GM13976 (cell line): ENCODE data around the gene SGK1.

Experiments used
- DNase-seq: peaks from one replicate; pipeline ENCODE4 v3.0.0; 2012; ENCODE audit warnings: low spot score
- CTCF ChIP-seq: IDR thresholded peaks from 2 replicates; pipeline ENCODE4 v1.5.1; 2012; ENCODE audit warnings: borderline replicate concordance, mild to moderate bottlenecking; ENCODE audit not compliant: insufficient read depth; ENCODE audit errors: extremely low read depth, missing control alignments, control extremely low read depth
- in situ Hi-C: fragments of 300-500 bp; cut with MboI; formaldehyde crosslinking; loops from one replicate; pipeline ENCODE4 v1.12.0; 2022; ENCODE audit warnings: low sequenced_read_pairs, mixed read lengths, inconsistent platforms; ENCODE audit not compliant: unreplicated experiment

The SGK1 gene

GRCh38 chr6:134352786-134353480 is 35.0 kb upstream of the SGK1 start:
- DNase-seq = no peak
- in situ Hi-C loops = no loop called here

GRCh38 chr6:134351615-134352474 is 33.9 kb upstream of the SGK1 start:
- no peak for TF ChIP-seq CTCF
- no peak for DNase-seq

More at GRCh38 chr6:134352786-134353480, 35.0 kb upstream of the SGK1 start:
- TF ChIP-seq CTCF = no peak

GRCh38 chr6:134347885-134348805 is 30.2 kb upstream of the SGK1 start:
- in situ Hi-C loops = no loop called here
- TF ChIP-seq CTCF = no peak
- no peak for DNase-seq

More at GRCh38 chr6:134351615-134352474, 33.9 kb upstream of the SGK1 start:
- in situ Hi-C loops = no loop called here

- in situ Hi-C loops = no loop called here
- TF ChIP-seq CTCF = no peak
- no peak for DNase-seq
Measured at GRCh38 chr6:134346932-134347545, 29.1 kb upstream of the SGK1 start.

- in situ Hi-C loops = no loop called here
- no peak for DNase-seq
- no peak for TF ChIP-seq CTCF
Measured at GRCh38 chr6:134345789-134346188, 27.9 kb upstream of the SGK1 start.
